ENCODE results near the gene C10orf105. TPM values are rescaled to one million over a fixed set of nuclear protein-coding genes. Genes with fewer than 3 reads are reported as not detected.
A peak's percentile ranks its signal among the peaks of the same experiment; 100 is the strongest.

The C10orf105 gene
- total and polyA plus RNA-seq, 2 of the 13 experiments (the other 11 are each of a cell fraction or from before 2014, with no cell fraction given): not detected

DNA sequence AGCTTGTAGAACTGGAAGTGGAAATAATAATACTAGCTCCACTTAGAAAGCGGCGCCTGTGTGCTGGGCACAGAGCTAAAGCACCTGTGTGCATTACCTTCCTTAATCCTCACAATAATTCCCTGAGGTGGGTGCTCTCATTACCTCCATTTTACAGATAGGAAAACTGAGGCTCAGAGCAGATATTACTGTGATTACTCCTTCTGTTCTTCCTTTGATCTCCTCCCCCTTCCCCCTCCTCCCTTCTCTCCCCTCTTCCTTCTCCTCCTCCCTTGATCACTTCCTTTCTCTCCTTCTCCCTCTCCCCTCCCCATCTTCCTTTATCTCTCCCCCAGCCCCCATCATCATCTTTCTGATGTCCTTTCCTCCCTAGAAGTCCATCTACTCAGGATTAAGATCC lies 55.0 kb downstream of the C10orf105 start:
- ChIA-PET POLR2A (no interaction called here), CTCF (ENCODE audit: low intra/inter-chr PET ratio, low total read pairs) (no interaction called here)
- in situ Hi-C loops (cut with HindIII; ENCODE audit: extremely low pct_ligation_motif_present, low pct_unique_long_range_greater_than_20kb): no loop called here
- ATAC-seq (no peak), DNase-seq (ENCODE audit: low spot score) (no peak), FAIRE-seq (no peak)
- H3K4me3 ChIP-seq (replicated peaks in 1 of 3; ENCODE audit: insufficient read depth in 1 of 3, low read depth in 2 of 3, low read length in 3 of 3): no peak overlapping the region
- H4K20me1 ChIP-seq (ENCODE audit: insufficient read depth, low read length): no peaks in the 10 kb centered on the region
- no peak overlapping the region for H3K4me2 ChIP-seq (ENCODE audit: low read depth, low read length)
- intact Hi-C loops (cut with micrococcal nuclease; ENCODE audit: unreplicated experiment): no loop called here
- H3K4me1 ChIP-seq (ENCODE audit: insufficient read depth, low read length): peaks cover 2% of the 10 kb centered on the region
- 0% methylated on average over 2 of the region's 2 CpGs for WGBS (ENCODE audit: low lambda C conversion rate)
- H3K9ac ChIP-seq (ENCODE audit: insufficient read depth, low read depth, low read length): no peak overlapping the region
- H3K27ac ChIP-seq (ENCODE audit: extremely low read length, insufficient read depth, low read length): no peak overlapping the region
- H3K27me3 ChIP-seq (ENCODE audit: control insufficient read depth in 1 of 2, insufficient read depth in 2 of 2, low read length in 2 of 2): peaks cover 4 to 5% of the 10 kb centered on the region in 2 experiments; a peak in 2 of 5 replicates
- H3K79me2 ChIP-seq (ENCODE audit: insufficient read depth, low read length): no peaks in the 10 kb centered on the region
- no peaks in the 10 kb centered on the region for H3K36me3 ChIP-seq (replicated peaks in 1 of 2; ENCODE audit: control insufficient read depth in 1 of 2, insufficient read depth in 2 of 2, low read length in 2 of 2)
- no peaks in the 10 kb centered on the region for H3K9me3 ChIP-seq (ENCODE audit: low read length)
- no peak overlapping the region for H2AFZ ChIP-seq (ENCODE audit: low read length)
- BruUV-seq (replicated peaks): no TSS peak
- peak; percentile 50 for TF ChIP-seq HNRNPK (IDR thresholded peaks at IDR 0.05; ENCODE audit: low read depth, low read length, poor library complexity, severe bottlenecking)
- no peak for TF ChIP-seq ZNF274 (CRISPR knock-in tag; IDR thresholded peaks at IDR 0.05)

DNA sequence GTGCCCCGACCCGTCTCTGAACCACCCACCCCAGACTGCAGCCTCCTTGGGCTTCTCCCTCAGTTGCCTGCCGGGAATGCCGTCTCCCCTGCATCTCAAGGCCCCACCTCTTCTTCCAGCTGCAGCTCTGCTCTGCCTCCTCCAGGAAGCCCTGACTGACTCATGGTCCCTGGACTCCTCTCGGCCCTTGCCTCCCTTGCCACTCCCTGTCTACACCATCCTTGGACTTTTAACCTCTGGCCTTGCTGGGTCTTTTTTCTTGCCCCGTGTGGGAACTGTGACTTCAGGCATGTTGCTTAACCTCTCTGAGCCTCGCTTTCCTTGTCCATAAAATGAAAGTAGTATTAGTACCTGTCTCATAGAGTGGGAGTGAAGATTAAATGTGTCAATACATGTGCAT lies 56.3 kb downstream of the C10orf105 start:
- intact Hi-C loops (cut with micrococcal nuclease; ENCODE audit: unreplicated experiment): no loop called here
- peaks cover 0 to 5% of the 10 kb centered on the region in 2 experiments; a peak in 2 of 5 replicates for H3K27me3 ChIP-seq (ENCODE audit: control insufficient read depth in 1 of 2, insufficient read depth in 2 of 2, low read length in 2 of 2)
- H3K27ac ChIP-seq (ENCODE audit: extremely low read length, insufficient read depth, low read length): no peak overlapping the region
- in situ Hi-C loops (cut with HindIII; ENCODE audit: extremely low pct_ligation_motif_present, low pct_unique_long_range_greater_than_20kb): no loop called here
- FAIRE-seq (no peak), ATAC-seq (no peak), DNase-seq (ENCODE audit: low spot score) (no peak)
- H3K4me3 ChIP-seq (replicated peaks in 1 of 3; ENCODE audit: insufficient read depth in 1 of 3, low read depth in 2 of 3, low read length in 3 of 3): no peak overlapping the region
- H3K9ac ChIP-seq (ENCODE audit: insufficient read depth, low read depth, low read length): no peak overlapping the region
- peaks cover 15% of the 10 kb centered on the region for H3K4me1 ChIP-seq (ENCODE audit: insufficient read depth, low read length)
- H3K9me3 ChIP-seq (ENCODE audit: low read length): no peaks in the 10 kb centered on the region
- no TSS peak for BruUV-seq (replicated peaks)
- H3K4me2 ChIP-seq (ENCODE audit: low read depth, low read length): no peak overlapping the region
- ChIA-PET CTCF (ENCODE audit: low intra/inter-chr PET ratio, low total read pairs) (no interaction called here), POLR2A (no interaction called here)
- H4K20me1 ChIP-seq (ENCODE audit: insufficient read depth, low read length): no peaks in the 10 kb centered on the region
- TF ChIP-seq, protein P1, sequence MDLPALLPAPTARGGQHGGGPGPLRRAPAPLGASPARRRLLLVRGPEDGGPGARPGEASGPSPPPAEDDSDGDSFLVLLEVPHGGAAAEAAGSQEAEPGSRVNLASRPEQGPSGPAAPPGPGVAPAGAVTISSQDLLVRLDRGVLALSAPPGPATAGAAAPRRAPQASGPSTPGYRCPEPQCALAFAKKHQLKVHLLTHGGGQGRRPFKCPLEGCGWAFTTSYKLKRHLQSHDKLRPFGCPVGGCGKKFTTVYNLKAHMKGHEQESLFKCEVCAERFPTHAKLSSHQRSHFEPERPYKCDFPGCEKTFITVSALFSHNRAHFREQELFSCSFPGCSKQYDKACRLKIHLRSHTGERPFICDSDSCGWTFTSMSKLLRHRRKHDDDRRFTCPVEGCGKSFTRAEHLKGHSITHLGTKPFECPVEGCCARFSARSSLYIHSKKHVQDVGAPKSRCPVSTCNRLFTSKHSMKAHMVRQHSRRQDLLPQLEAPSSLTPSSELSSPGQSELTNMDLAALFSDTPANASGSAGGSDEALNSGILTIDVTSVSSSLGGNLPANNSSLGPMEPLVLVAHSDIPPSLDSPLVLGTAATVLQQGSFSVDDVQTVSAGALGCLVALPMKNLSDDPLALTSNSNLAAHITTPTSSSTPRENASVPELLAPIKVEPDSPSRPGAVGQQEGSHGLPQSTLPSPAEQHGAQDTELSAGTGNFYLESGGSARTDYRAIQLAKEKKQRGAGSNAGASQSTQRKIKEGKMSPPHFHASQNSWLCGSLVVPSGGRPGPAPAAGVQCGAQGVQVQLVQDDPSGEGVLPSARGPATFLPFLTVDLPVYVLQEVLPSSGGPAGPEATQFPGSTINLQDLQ (CRISPR knock-in tag; IDR thresholded peaks at IDR 0.05): no peak
- no peak for TF ChIP-seq TMF1 (CRISPR knock-in tag; IDR thresholded peaks at IDR 0.05; ENCODE audit: low read depth)
- TF ChIP-seq KDM6A (CRISPR knock-in tag; IDR thresholded peaks at IDR 0.05; ENCODE audit: low read depth): no peak
- TF ChIP-seq ZNF768 (CRISPR knock-in tag; IDR thresholded peaks at IDR 0.05): peak; percentile 63
- TF ChIP-seq TRAFD1 (CRISPR knock-in tag; IDR thresholded peaks at IDR 0.05; ENCODE audit: borderline replicate concordance): no peak
- 0 out of 2 replicates have a peak, but pooled peaks have one; percentile 12 for TF ChIP-seq ZNF121 (CRISPR knock-in tag; IDR thresholded peaks at IDR 0.05)
- TF ChIP-seq ZFP36L1 (CRISPR knock-in tag; IDR thresholded peaks at IDR 0.05): no peak
- TF ChIP-seq KDM3A (CRISPR knock-in tag; IDR thresholded peaks at IDR 0.05; ENCODE audit: low read depth): no peak
- TF ChIP-seq ZMAT3 (CRISPR knock-in tag; conservative IDR thresholded peaks at IDR 0.05): no peak
- TF ChIP-seq ZNF589 (CRISPR knock-in tag; conservative IDR thresholded peaks at IDR 0.05): no peak
- no peak for TF ChIP-seq KLF16 (CRISPR knock-in tag; IDR thresholded peaks at IDR 0.05)
- TF ChIP-seq ADNP (CRISPR knock-in tag; IDR thresholded peaks at IDR 0.05): no peak
- TF ChIP-seq ZNF660 (CRISPR knock-in tag; IDR thresholded peaks at IDR 0.05; ENCODE audit: borderline replicate concordance, low read depth): no peak
- no peak for TF ChIP-seq ZNF10 (CRISPR knock-in tag; IDR thresholded peaks at IDR 0.05; ENCODE audit: borderline replicate concordance, low read depth)
- TF ChIP-seq NR2F2 (IDR thresholded peaks at IDR 0.05; ENCODE audit: borderline replicate concordance, low read depth): no peak
- 11% methylated on average over 7 of the region's 7 CpGs for WGBS (ENCODE audit: low lambda C conversion rate)
- no peaks in the 10 kb centered on the region for H3K79me2 ChIP-seq (ENCODE audit: insufficient read depth, low read length)
- no peak overlapping the region for H2AFZ ChIP-seq (ENCODE audit: low read length)
- H3K36me3 ChIP-seq (replicated peaks in 1 of 2; ENCODE audit: control insufficient read depth in 1 of 2, insufficient read depth in 2 of 2, low read length in 2 of 2): no peaks in the 10 kb centered on the region
